ENCODE measurements around the gene ATP1A4.

GRCh38 chr1:160116283-160117147 lies 34.9 kb upstream of the ATP1A4 start:
- TF ChIP-seq CTCF (tag by site-specific recombination; IDR thresholded peaks at IDR 0.05), result no peak
- TF ChIP-seq ZNF768 (tag by site-specific recombination; IDR thresholded peaks at IDR 0.05), result no peak
- TF ChIP-seq ZNF23 (tag by site-specific recombination; IDR thresholded peaks at IDR 0.05; ENCODE audit: borderline replicate concordance), result no peak
- TF ChIP-seq ZNF114 (tag by site-specific recombination; IDR thresholded peaks at IDR 0.05), result no peak
- TF ChIP-seq SP3 (tag by site-specific recombination; IDR thresholded peaks at IDR 0.05), result no peak
- no peak for TF ChIP-seq ZBTB49 (tag by site-specific recombination; IDR thresholded peaks at IDR 0.05; ENCODE audit: low read depth)
- no peak for TF ChIP-seq ZNF645 (tag by site-specific recombination; IDR thresholded peaks at IDR 0.05)
- no peak for TF ChIP-seq SALL2 (tag by site-specific recombination; IDR thresholded peaks at IDR 0.05; ENCODE audit: borderline replicate concordance)
- TF ChIP-seq REST (tag by site-specific recombination; IDR thresholded peaks at IDR 0.05), result no peak
- TF ChIP-seq ZNF639 (tag by site-specific recombination; IDR thresholded peaks at IDR 0.05), result no peak
- no peak for TF ChIP-seq YY1 (tag by site-specific recombination; IDR thresholded peaks at IDR 0.05)
- TF ChIP-seq SCRT1 (tag by site-specific recombination; IDR thresholded peaks at IDR 0.05; ENCODE audit: borderline replicate concordance), result no peak
- TF ChIP-seq ZEB2 (tag by site-specific recombination; IDR thresholded peaks at IDR 0.05), result no peak
